PC-9 (cell line): Measurements from ENCODE around the gene KRT79.

Experiments used
- CTCF ChIP-seq: fragments of 200-600 bp; sonication (generic); conservative IDR thresholded peaks from 2 replicates; pipeline ENCODE4 v1.6.1; 2017; ENCODE audit warnings: mixed run types, antibody characterized with exemption, mild to moderate bottlenecking, moderate library complexity
- EZH2 ChIP-seq: fragments of 200-600 bp; sonication (generic); IDR thresholded peaks from 2 replicates; pipeline ENCODE4 v1.8.0; 2017; ENCODE audit warnings: antibody characterized with exemption, low read depth

DNA sequence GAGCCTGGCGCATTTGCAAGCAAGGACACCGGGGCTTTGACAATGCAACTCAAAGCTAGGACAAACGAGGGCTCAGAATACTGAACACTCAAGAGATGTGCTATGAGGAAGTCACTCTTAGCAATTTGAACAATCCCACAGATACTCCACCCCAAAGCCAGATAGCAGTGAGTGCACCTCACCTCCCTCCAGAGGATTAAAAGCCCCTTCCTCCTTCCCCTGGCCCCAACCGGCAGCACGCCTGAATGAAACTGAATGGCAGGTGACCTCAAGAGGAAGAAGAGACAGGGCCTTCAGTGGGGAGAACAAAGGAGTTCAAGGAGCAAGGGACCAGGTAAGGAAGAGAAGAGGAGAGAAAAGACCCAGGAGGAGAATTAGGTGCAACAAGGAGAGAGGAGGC is 16.6 kb upstream of the KRT79 start:
- TF ChIP-seq CTCF (no peak), EZH2 (no peak)
